NOMO-1 treated with DMSO at 0.1 percent for 48 hours (cell line): ENCODE data around the gene PROC.
"Not testable (repeated sequence)": the region's sequence is repeated elsewhere in the genome, so short reads cannot be mapped to it uniquely, and the experiment has no call there.

ENCODE experiments used
- DNase-seq: peaks from one replicate; lab custom pipeline; 2025; ENCODE audit not compliant: unreplicated experiment; lab: John Stamatoyannopoulos, UW

PROC gene

GRCh38 chr2:127392828-127393578 is 25.2 kb upstream of the PROC start:
- DNase-seq = no peak

- DNase-seq = no peak
Observed at GRCh38 chr2:127394492-127394891, 23.7 kb upstream of the PROC start.

- DNase-seq = no peak
Observed at GRCh38 chr2:127397568-127398238, 20.5 kb upstream of the PROC start.

GRCh38 chr2:127398239-127398590 is 20.0 kb upstream of the PROC start:
- DNase-seq = peak; percentile 74

GRCh38 chr2:127400533-127400896 is 17.7 kb upstream of the PROC start:
- no peak for DNase-seq

GRCh38 chr2:127400897-127401756 is 17.1 kb upstream of the PROC start:
- DNase-seq = no peak

GRCh38 chr2:127401757-127402695 is 16.2 kb upstream of the PROC start:
- DNase-seq = no peak

GRCh38 chr2:127403460-127403859 is 14.8 kb upstream of the PROC start:
- DNase-seq = no peak

GRCh38 chr2:127404466-127405254 is 13.6 kb upstream of the PROC start:
- peak; percentile 84 for DNase-seq

- DNase-seq = no peak
Observed at GRCh38 chr2:127405255-127405610, 13.0 kb upstream of the PROC start.

- no peak for DNase-seq
Observed at GRCh38 chr2:127406454-127406853, 11.8 kb upstream of the PROC start.

- no peak for DNase-seq
Observed at GRCh38 chr2:127407091-127407490, 11.1 kb upstream of the PROC start.

GRCh38 chr2:127407661-127408003 is 10.6 kb upstream of the PROC start:
- DNase-seq = peak; percentile 63

- peak; percentile 80 for DNase-seq
Observed at GRCh38 chr2:127408004-127408806, 10.0 kb upstream of the PROC start.

- no peak for DNase-seq
Observed at GRCh38 chr2:127408807-127409099, 9.5 kb upstream of the PROC start.

GRCh38 chr2:127409716-127410115 is 8.5 kb upstream of the PROC start:
- not testable (repeated sequence) for DNase-seq

- peak; percentile 13 for DNase-seq
Observed at GRCh38 chr2:127410871-127411652, 7.2 kb upstream of the PROC start.

GRCh38 chr2:127411653-127412369 is 6.4 kb upstream of the PROC start:
- peak; percentile 99 for DNase-seq
